Activated naive CD8-positive, alpha-beta T cell treated with anti-CD3 and anti-CD28 coated beads for 36 hours (primary cell): Measurements from ENCODE around the gene AHDC1. TPM values are rescaled to one million over a fixed set of nuclear protein-coding genes. Genes with fewer than 3 reads are reported as not detected.

Experiments
- DNase-seq: peaks from one replicate; pipeline ENCODE4 v3.0.0; 2021
- H3K27ac Mint-ChIP-seq: one replicate; pipeline ENCODE4 v1.8.0; 2022; ENCODE audit warnings: mild to moderate bottlenecking, moderate library complexity, mixed read lengths
- H3K27me3 Mint-ChIP-seq: one replicate; pipeline ENCODE4 v1.8.0; 2022; ENCODE audit warnings: mild to moderate bottlenecking, mixed read lengths
- H3K36me3 Mint-ChIP-seq: one replicate; pipeline ENCODE4 v1.8.0; 2021; ENCODE audit warnings: mild to moderate bottlenecking, mixed read lengths
- H3K4me1 Mint-ChIP-seq: one replicate; pipeline ENCODE4 v1.8.0; 2021; ENCODE audit warnings: mixed read lengths
- H3K4me3 Mint-ChIP-seq: one replicate; pipeline ENCODE4 v1.8.0; 2022; ENCODE audit warnings: mild to moderate bottlenecking, moderate library complexity, mixed read lengths
- H3K9me3 Mint-ChIP-seq: one replicate; pipeline ENCODE4 v1.8.0; 2022; ENCODE audit warnings: mixed read lengths
- total RNA-seq, 2 experiments: library from RNA; stranded (reverse); gene quantifications; one replicate each; pipeline ENCODE4 v1.2.3, GENCODE V29; 2021

AHDC1 gene
- total RNA-seq, 2 experiments from 2014 or later, result 10.0 to 12.0 TPM

- H3K27ac Mint-ChIP-seq, result no peak overlapping the region
- no peak overlapping the region for H3K4me3 Mint-ChIP-seq
- no peak for DNase-seq
- no peaks in the 10 kb centered on the region for H3K4me1 Mint-ChIP-seq
- no peaks in the 10 kb centered on the region for H3K9me3 Mint-ChIP-seq
- no peaks in the 10 kb centered on the region for H3K27me3 Mint-ChIP-seq
- no peaks in the 10 kb centered on the region for H3K36me3 Mint-ChIP-seq
Measured at GRCh38 chr1:27590917-27591508, 12.9 kb downstream of the AHDC1 start.

- Mint-ChIP-seq H3K36me3 (no peaks in the 10 kb centered on the region), H3K4me1 (no peaks in the 10 kb centered on the region), H3K27me3 (no peaks in the 10 kb centered on the region), H3K27ac (no peak overlapping the region), H3K9me3 (no peaks in the 10 kb centered on the region), H3K4me3 (no peak overlapping the region)
- DNase-seq, result no peak
Measured at GRCh38 chr1:27589841-27590426, 14.0 kb downstream of the AHDC1 start.

- Mint-ChIP-seq H3K27ac (no peak overlapping the region), H3K27me3 (no peaks in the 10 kb centered on the region), H3K36me3 (no peaks in the 10 kb centered on the region), H3K4me3 (no peak overlapping the region), H3K9me3 (no peaks in the 10 kb centered on the region), H3K4me1 (no peaks in the 10 kb centered on the region)
- no peak for DNase-seq
Measured at GRCh38 chr1:27589441-27589840, 14.5 kb downstream of the AHDC1 start.

- DNase-seq, result no peak
- no peaks in the 10 kb centered on the region for H3K27me3 Mint-ChIP-seq
- no peaks in the 10 kb centered on the region for H3K9me3 Mint-ChIP-seq
- no peaks in the 10 kb centered on the region for H3K36me3 Mint-ChIP-seq
- no peak overlapping the region for H3K27ac Mint-ChIP-seq
- no peaks in the 10 kb centered on the region for H3K4me1 Mint-ChIP-seq
- no peak overlapping the region for H3K4me3 Mint-ChIP-seq
Measured at GRCh38 chr1:27588256-27589232, 15.4 kb downstream of the AHDC1 start.

GRCh38 chr1:27585684-27586083, 18.3 kb downstream of the AHDC1 start:
- Mint-ChIP-seq H3K4me1 (peaks cover 6% of the 10 kb centered on the region), H3K4me3 (no peak overlapping the region), H3K27ac (no peak overlapping the region), H3K27me3 (no peaks in the 10 kb centered on the region), H3K9me3 (no peaks in the 10 kb centered on the region), H3K36me3 (peaks cover 9% of the 10 kb centered on the region)
- DNase-seq, result no peak

- Mint-ChIP-seq H3K9me3 (no peaks in the 10 kb centered on the region), H3K27ac (no peak overlapping the region), H3K4me1 (peaks cover 9% of the 10 kb centered on the region), H3K36me3 (peaks cover 9% of the 10 kb centered on the region), H3K27me3 (peaks cover 3% of the 10 kb centered on the region), H3K4me3 (no peak overlapping the region)
- no peak for DNase-seq
Measured at GRCh38 chr1:27584453-27584852, 19.5 kb downstream of the AHDC1 start.

GRCh38 chr1:27583479-27583878, 20.5 kb downstream of the AHDC1 start:
- Mint-ChIP-seq H3K27ac (no peak overlapping the region), H3K27me3 (peaks cover 3% of the 10 kb centered on the region), H3K36me3 (peaks cover 9% of the 10 kb centered on the region), H3K4me3 (no peak overlapping the region), H3K4me1 (peaks cover 15% of the 10 kb centered on the region), H3K9me3 (no peaks in the 10 kb centered on the region)
- no peak for DNase-seq

GRCh38 chr1:27581823-27582243, 22.1 kb downstream of the AHDC1 start:
- H3K4me1 Mint-ChIP-seq, result peaks cover 16% of the 10 kb centered on the region
- H3K27me3 Mint-ChIP-seq, result peaks cover 7% of the 10 kb centered on the region
- no peak overlapping the region for H3K4me3 Mint-ChIP-seq
- no peak for DNase-seq
- H3K27ac Mint-ChIP-seq, result no peak overlapping the region
- H3K9me3 Mint-ChIP-seq, result no peaks in the 10 kb centered on the region
- peaks cover 9% of the 10 kb centered on the region for H3K36me3 Mint-ChIP-seq

GRCh38 chr1:27577504-27578188, 26.3 kb downstream of the AHDC1 start:
- Mint-ChIP-seq H3K9me3 (no peaks in the 10 kb centered on the region), H3K27ac (no peak overlapping the region), H3K27me3 (peaks cover 7% of the 10 kb centered on the region), H3K4me1 (peaks cover 13% of the 10 kb centered on the region), H3K4me3 (no peak overlapping the region), H3K36me3 (peaks cover 5% of the 10 kb centered on the region)
- no peak for DNase-seq

- Mint-ChIP-seq H3K4me3 (no peak overlapping the region), H3K9me3 (no peaks in the 10 kb centered on the region), H3K27ac (no peak overlapping the region), H3K27me3 (peaks cover 7% of the 10 kb centered on the region), H3K36me3 (peaks cover 2% of the 10 kb centered on the region), H3K4me1 (peaks cover 13% of the 10 kb centered on the region)
- no peak for DNase-seq
Measured at GRCh38 chr1:27576806-27577227, 27.1 kb downstream of the AHDC1 start.

- H3K4me3 Mint-ChIP-seq, result no peak overlapping the region
- H3K9me3 Mint-ChIP-seq, result no peaks in the 10 kb centered on the region
- no peak overlapping the region for H3K27ac Mint-ChIP-seq
- H3K27me3 Mint-ChIP-seq, result peaks cover 7% of the 10 kb centered on the region
- DNase-seq, result no peak
- H3K4me1 Mint-ChIP-seq, result peaks cover 13% of the 10 kb centered on the region
- no peaks in the 10 kb centered on the region for H3K36me3 Mint-ChIP-seq
Measured at GRCh38 chr1:27575840-27576331, 28.1 kb downstream of the AHDC1 start.

GRCh38 chr1:27574871-27575831, 28.8 kb downstream of the AHDC1 start:
- peaks cover 3% of the 10 kb centered on the region for H3K27me3 Mint-ChIP-seq
- H3K4me3 Mint-ChIP-seq, result no peak overlapping the region
- DNase-seq, result no peak
- no peak overlapping the region for H3K27ac Mint-ChIP-seq
- no peaks in the 10 kb centered on the region for H3K9me3 Mint-ChIP-seq
- no peaks in the 10 kb centered on the region for H3K36me3 Mint-ChIP-seq
- peaks cover 13% of the 10 kb centered on the region for H3K4me1 Mint-ChIP-seq

- DNase-seq, result no peak
- H3K4me3 Mint-ChIP-seq, result no peak overlapping the region
- H3K9me3 Mint-ChIP-seq, result no peaks in the 10 kb centered on the region
- H3K4me1 Mint-ChIP-seq, result peaks cover 9% of the 10 kb centered on the region
- no peaks in the 10 kb centered on the region for H3K36me3 Mint-ChIP-seq
- H3K27me3 Mint-ChIP-seq, result peaks cover 3% of the 10 kb centered on the region
- H3K27ac Mint-ChIP-seq, result no peak overlapping the region
Measured at GRCh38 chr1:27574001-27574781, 29.8 kb downstream of the AHDC1 start.
